Pancreas (tissue), 10 donors: ENCODE data around the gene PRKAR2B. TPM values are rescaled to one million over a fixed set of nuclear protein-coding genes. Genes with fewer than 3 reads are reported as not detected.
A peak's percentile ranks its signal among the peaks of the same experiment; 100 is the strongest.

Source experiments
- ATAC-seq, 4 donors: fragments of 200-7000 bp; cut with Tn5 transposase; one replicate each; pipeline versions ENCODE4 v1.8.0 to v1.9.1; 2020; ENCODE audit warnings: mild to moderate bottlenecking in 4 of 4, moderate library complexity in 4 of 4
- DNase-seq, 6 donors: peaks; one replicate each; pipeline ENCODE4 v3.0.0-alpha.2; 2020
- FAIRE-seq: peaks from 2 replicates; lab custom pipeline; 2012; peaks lifted over from hg19 to GRCh38; lab: Jason Lieb, UNC
- H3K27ac ChIP-seq, 4 donors: fragments of 200-600 bp; sonication (generic); 1 replicate in 3 of 4; 2 replicates in 1 of 4; pipeline versions ENCODE4 v1.5.0 to v1.8.0; 2020
- H3K27me3 ChIP-seq, 4 donors: fragments of 200-600 bp; one replicate each; pipeline ENCODE4 v1.8.0; 2021
- H3K36me3 ChIP-seq, 3 donors: fragments of 200-600 bp; sonication (generic) in 1 of 3; one replicate each; pipeline versions ENCODE4 v1.5.0 to v1.8.0; 2020 to 2021
- H3K4me1 ChIP-seq, 3 donors: fragments of 200-600 bp; one replicate each; pipeline ENCODE4 v1.8.0; 2021
- H3K4me3 ChIP-seq, 4 donors: fragments of 200-600 bp; sonication (generic) in 2 of 4; one replicate each; pipeline versions ENCODE4 v1.5.0 to v1.8.0; 2020 to 2021
- H3K9me3 ChIP-seq, 4 donors: fragments of 200-600 bp; one replicate each; pipeline ENCODE4 v1.8.0; 2021
- WGBS, 2 donors: extraction: QIAGEN DNeasy Blood & Tissue Kit; methylation state at CpG; one replicate each; pipeline ENCODE4 v1.1.7; 2013; 5-methylcytosine and 5-hydroxymethylcytosine counted together
- intact Hi-C, 3 donors: fragments of 100-400 bp; cut with DNase I; formaldehyde crosslinking; loops; one replicate each; pipeline versions ENCODE4 v1.11.1 to v1.14.2; 2022
- polyA plus RNA-seq, 2 donors: library from polyadenylated mRNA; stranded (reverse); fragments of 200-250 nt; gene quantifications; one replicate each; pipeline ENCODE4 v1.2.3, GENCODE V29; 2013
- total RNA-seq, 6 donors: library from RNA; stranded (reverse); fragmentation: NEBNext Ultra II Directional in 4 of 6; extraction: Animal tissue kit (Norgen Biotek cat#: 25700) in 4 of 6; gene quantifications; one replicate each; pipeline versions ENCODE4 v1.2.1 to v1.2.4, GENCODE V29; 2021 to 2023
- TF ChIP-seq, protein P1 (sequence below), 4 donors: fragments of 200-600 bp; sonication (generic) in 3 of 4; IDR thresholded peaks; one replicate each; pipeline versions ENCODE4 v1.5.0 to v1.8.0; 2021; ENCODE audit warnings: antibody characterized with exemption in 4 of 4
- donor health status: healthy with polysubstance abuse.
- donor health status: DM: no; HTN: no; CAD: no; lungs with moderate emphysema.
- donor health status: DM: no; HTN: no; CAD: no.
- donor health status: control.
- donor health status: control.
- donor health status: Bipolar disorder and iron deficiency.
- donor health status: DM: yes; HTN: yes; CAD: no.
- donor health status: DM: no; HTN: no; CAD: no.
- donor health status: DM: no; HTN: no; CAD: no.
- donor health status: DM: yes; HTN: yes; CAD: no.

Gene PRKAR2B
- total and polyA plus RNA-seq, 8 donors: 5.8 to 9.9 (median 7.6) TPM

GRCh38 chr7:107172276-107173032 lies 127.9 kb downstream of the PRKAR2B start:
- peak; percentile 43 for FAIRE-seq
- H3K27me3 ChIP-seq: no peaks in the 10 kb centered on the region
- no peaks in the 10 kb centered on the region for H3K9me3 ChIP-seq
- WGBS, 2 donors: 67 to 68% methylated on average over 4 of the region's 4 CpGs
- TF ChIP-seq, protein P1, sequence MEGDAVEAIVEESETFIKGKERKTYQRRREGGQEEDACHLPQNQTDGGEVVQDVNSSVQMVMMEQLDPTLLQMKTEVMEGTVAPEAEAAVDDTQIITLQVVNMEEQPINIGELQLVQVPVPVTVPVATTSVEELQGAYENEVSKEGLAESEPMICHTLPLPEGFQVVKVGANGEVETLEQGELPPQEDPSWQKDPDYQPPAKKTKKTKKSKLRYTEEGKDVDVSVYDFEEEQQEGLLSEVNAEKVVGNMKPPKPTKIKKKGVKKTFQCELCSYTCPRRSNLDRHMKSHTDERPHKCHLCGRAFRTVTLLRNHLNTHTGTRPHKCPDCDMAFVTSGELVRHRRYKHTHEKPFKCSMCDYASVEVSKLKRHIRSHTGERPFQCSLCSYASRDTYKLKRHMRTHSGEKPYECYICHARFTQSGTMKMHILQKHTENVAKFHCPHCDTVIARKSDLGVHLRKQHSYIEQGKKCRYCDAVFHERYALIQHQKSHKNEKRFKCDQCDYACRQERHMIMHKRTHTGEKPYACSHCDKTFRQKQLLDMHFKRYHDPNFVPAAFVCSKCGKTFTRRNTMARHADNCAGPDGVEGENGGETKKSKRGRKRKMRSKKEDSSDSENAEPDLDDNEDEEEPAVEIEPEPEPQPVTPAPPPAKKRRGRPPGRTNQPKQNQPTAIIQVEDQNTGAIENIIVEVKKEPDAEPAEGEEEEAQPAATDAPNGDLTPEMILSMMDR (IDR thresholded peaks at IDR 0.05): no peak
- no peak overlapping the region for H3K4me3 ChIP-seq
- peaks cover 17 to 44% (median 40%) of the 10 kb centered on the region in 3 donors for H3K4me1 ChIP-seq
- no peak overlapping the region for H3K27ac ChIP-seq
- no peak for ATAC-seq
- H3K36me3 ChIP-seq: no peaks in the 10 kb centered on the region
- intact Hi-C loops: no loop called here
- DNase-seq: no peak

- 87 to 95% methylated on average over 2 of the region's 2 CpGs for WGBS, 2 donors
- H3K27ac ChIP-seq: no peak overlapping the region
- TF ChIP-seq, protein P1 (IDR thresholded peaks at IDR 0.05): no peak
- H3K36me3 ChIP-seq: no peaks in the 10 kb centered on the region
- no peak for ATAC-seq
- DNase-seq: no peak
- H3K4me3 ChIP-seq: no peak overlapping the region
- peaks cover 17 to 44% (median 40%) of the 10 kb centered on the region in 3 donors for H3K4me1 ChIP-seq
- H3K27me3 ChIP-seq: no peaks in the 10 kb centered on the region
- intact Hi-C loops: no loop called here
- FAIRE-seq: no peak
- no peaks in the 10 kb centered on the region for H3K9me3 ChIP-seq
These were observed 128.7 kb downstream of the PRKAR2B start for GRCh38 chr7:107173191-107173590.

- H3K27me3 ChIP-seq: no peaks in the 10 kb centered on the region
- FAIRE-seq (no peak), ATAC-seq (no peak), DNase-seq (no peak)
- no peaks in the 10 kb centered on the region for H3K36me3 ChIP-seq
- TF ChIP-seq, protein P1 (IDR thresholded peaks at IDR 0.05): no peak
- H3K27ac ChIP-seq: no peak overlapping the region
- no peaks in the 10 kb centered on the region for H3K9me3 ChIP-seq
- no peak overlapping the region for H3K4me3 ChIP-seq
- H3K4me1 ChIP-seq: peaks cover 17 to 44% (median 40%) of the 10 kb centered on the region in 3 donors
- intact Hi-C loops: no loop called here
- 37 to 41% methylated on average over 4 of the region's 4 CpGs for WGBS, 2 donors
These were observed 129.3 kb downstream of the PRKAR2B start for GRCh38 chr7:107173691-107174406.

- peak in 3 of 4 donors; percentile 33 to 38 (median 34) for ATAC-seq
- no peak overlapping the region for H3K27ac ChIP-seq
- TF ChIP-seq, protein P1 (IDR thresholded peaks at IDR 0.05): no peak
- H3K9me3 ChIP-seq: no peaks in the 10 kb centered on the region
- peaks cover 0 to 19% (median 5%) of the 10 kb centered on the region in 3 donors for H3K36me3 ChIP-seq
- H3K4me1 ChIP-seq: peaks cover 5 to 20% (median 17%) of the 10 kb centered on the region in 3 donors
- intact Hi-C loops: no loop called here
- no peak overlapping the region for H3K4me3 ChIP-seq
- FAIRE-seq: no peak
- H3K27me3 ChIP-seq: no peaks in the 10 kb centered on the region
- no peak for DNase-seq
- WGBS, 2 donors: 92 to 93% methylated on average over 14 of the region's 14 CpGs
These were observed 135.0 kb downstream of the PRKAR2B start for GRCh38 chr7:107179326-107180164.
